GM21529 (cell line): ENCODE results near the gene REM1.
A peak's percentile ranks its signal among the peaks of the same experiment; 100 is the strongest.
"Not testable (repeated sequence)": the region's sequence is repeated elsewhere in the genome, so short reads cannot be mapped to it uniquely, and the experiment has no call there.

Experiments used
- ATAC-seq: cut with Tn5 transposase; IDR thresholded peaks from one replicate; pipeline ENCODE4 v1.9.1; 2021; ENCODE audit not compliant: unreplicated experiment

REM1 gene

GRCh38 chr20:31484001-31484400 lies 8.9 kb downstream of the REM1 start:
- ATAC-seq: no peak

DNA sequence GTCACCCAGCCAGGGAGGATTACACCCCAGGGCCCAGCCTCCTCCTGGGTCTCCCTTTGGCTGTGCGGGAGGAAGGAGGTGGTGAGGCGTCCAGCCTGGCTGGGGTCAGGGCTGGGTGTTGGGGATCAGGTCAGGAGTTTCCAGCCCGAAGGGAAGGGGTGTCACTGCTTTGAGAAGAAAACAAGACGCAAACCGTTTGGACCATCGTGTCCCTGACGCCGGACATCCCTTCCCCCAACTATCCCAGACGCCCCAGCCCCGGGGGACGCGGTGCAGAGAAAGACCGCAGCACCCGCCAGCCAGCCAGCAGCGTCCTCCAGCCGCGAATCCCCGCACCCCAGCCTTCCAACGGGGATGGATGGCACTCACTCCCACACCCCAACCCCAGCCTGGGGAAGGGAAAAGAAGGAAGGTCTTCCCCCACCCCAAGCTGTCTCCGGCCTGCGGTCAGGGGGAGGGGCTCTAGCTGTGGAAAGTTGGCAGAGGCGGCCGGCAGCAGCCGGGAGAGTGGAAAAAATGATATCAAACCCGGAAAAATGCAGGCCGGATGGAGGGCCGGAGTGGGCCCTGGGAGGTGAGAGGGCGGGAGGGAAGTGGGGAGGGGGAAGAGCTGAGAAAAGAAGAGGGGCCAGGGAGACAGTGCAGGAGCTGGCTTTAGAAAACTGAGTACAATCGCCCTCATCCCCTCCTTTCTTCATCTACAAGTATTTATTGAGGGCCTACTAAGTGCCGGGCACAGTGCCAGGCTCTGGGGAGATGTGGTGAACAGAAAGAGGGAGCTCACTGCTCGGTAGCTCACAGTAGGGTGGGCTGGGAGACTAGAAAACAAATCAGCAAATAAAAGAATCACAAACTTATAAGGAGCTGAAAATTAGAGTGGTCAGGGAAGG lies 10.6 kb downstream of the REM1 start:
- ATAC-seq: no peak

DNA sequence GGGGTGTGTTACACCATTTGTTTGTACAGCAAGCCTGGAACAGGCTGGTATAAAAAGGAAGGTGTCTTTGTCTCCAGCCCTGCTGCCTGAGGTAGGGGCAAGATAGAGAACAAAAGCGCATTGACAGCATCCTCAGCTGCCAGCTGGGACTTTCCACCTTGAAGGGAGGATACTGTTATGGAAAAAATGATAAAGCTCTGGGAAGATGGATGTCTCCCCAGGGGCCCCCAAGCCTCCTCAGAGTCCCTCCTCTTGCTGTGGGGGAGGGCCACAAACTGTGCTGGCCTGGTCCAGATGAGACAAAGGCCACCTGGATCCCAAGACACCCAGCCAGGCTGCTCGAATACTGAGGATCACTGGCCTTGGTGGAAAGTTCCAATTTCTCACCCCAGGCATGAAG lies 13.0 kb downstream of the REM1 start:
- no peak for ATAC-seq

DNA sequence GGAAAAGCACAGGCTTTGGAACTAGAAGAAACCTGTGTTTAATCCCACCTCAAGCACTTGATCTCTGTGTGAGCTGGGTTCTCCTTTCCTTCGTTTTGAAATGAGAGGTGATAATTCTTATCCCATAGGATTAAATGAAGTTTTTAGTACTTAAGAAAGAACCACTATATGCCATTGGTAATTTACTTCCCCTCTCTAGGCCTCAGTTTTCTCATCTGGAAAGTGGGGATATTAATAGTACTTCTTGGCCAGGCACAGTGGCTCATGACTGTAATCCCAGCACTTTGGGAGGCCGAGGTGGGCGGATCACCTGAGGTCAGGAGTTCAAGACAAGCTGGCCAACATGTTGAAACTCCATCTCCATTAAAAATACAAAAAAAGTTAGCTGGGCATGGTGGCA lies 14.1 kb downstream of the REM1 start:
- ATAC-seq: no peak

DNA sequence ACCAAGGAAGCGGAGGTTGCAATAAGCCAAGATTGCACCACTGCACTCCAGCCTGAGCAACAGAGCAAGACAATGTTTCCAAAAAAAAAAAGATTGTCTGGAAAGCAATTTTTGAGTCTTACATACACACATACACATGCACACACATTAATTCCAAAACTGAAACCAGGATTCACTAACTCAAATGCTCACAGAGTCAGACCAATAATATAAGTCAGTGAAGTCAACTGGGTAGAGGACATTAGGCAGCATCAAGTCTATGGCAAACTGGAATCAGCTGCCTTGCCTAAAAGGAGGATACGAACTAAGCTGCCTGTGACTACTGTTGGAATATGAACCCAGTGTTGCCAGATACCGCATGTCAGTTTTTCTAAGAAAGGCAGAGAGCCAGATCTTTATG lies 15.7 kb downstream of the REM1 start:
- no peak for ATAC-seq

DNA sequence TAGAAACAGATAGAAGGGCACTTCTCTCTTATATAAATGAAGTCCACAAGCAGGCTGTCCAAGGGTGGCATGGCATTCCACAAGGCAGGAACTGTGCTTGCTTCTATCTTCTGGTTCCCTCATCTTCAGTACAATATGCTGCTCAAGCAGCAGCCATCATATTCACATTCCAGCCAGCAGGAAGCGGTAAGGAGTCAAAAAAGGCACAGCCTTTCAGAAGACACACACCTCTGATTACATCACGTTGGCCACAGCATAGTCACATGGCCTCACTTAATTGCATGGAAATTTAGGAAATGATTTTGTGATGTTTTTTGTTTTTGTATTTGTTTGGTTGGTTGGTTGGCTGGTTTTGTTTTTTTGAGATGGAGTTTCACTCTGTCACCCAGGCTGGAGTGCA lies 19.0 kb downstream of the REM1 start:
- ATAC-seq: no peak

DNA sequence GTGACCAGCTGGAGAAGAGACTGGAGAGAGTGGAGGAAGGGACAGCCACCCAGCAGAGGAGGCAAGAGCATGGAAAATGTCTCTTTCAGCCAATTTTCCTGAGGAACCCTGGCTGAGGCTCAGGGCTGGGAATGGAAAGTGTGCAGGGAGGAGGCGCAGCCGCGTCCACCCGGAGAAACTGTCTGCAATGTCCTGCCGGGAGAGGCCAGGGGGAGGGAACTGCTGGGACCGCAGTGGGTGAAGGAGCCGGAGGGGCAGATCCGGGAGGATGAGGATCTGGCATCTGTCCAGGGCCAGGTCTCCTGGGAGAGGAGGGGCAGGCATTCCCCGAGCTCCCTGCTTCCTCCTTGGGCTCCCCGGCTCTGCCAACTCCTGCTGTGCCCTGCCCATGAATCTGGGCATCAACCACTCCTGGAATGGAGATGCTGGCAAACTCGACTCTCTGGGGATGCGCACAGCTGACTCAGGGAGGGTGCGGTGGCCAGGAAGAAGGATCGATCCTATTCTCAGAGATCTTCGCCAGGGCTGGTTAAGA lies 21.7 kb downstream of the REM1 start:
- no peak for ATAC-seq

GRCh38 chr20:31497838-31498540 lies 22.9 kb downstream of the REM1 start:
- ATAC-seq: no peak

DNA sequence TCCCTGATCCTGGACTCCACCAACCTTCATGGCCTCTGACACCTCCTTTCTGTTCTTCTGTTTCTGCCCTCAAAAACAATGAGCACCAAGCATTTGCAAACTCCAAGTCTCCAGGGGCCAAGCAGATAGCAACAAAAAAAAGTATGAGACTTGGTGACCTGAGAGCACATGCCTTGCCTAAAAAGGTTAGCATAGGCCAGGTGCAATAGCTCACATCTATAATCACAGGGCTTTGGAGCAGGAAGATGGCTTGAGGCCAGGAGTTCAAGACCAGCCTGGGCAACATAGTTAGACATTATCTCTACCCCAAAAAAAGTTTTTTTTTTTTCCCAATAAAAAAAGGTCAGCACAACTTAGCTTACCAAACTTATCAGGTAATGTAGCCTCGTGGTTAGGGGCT lies 25.4 kb downstream of the REM1 start:
- no peak for ATAC-seq

GRCh38 chr20:31502884-31503673 lies 28.0 kb downstream of the REM1 start:
- peak; percentile 92 for ATAC-seq

GRCh38 chr20:31505903-31506302 lies 30.8 kb downstream of the REM1 start:
- ATAC-seq: no peak

DNA sequence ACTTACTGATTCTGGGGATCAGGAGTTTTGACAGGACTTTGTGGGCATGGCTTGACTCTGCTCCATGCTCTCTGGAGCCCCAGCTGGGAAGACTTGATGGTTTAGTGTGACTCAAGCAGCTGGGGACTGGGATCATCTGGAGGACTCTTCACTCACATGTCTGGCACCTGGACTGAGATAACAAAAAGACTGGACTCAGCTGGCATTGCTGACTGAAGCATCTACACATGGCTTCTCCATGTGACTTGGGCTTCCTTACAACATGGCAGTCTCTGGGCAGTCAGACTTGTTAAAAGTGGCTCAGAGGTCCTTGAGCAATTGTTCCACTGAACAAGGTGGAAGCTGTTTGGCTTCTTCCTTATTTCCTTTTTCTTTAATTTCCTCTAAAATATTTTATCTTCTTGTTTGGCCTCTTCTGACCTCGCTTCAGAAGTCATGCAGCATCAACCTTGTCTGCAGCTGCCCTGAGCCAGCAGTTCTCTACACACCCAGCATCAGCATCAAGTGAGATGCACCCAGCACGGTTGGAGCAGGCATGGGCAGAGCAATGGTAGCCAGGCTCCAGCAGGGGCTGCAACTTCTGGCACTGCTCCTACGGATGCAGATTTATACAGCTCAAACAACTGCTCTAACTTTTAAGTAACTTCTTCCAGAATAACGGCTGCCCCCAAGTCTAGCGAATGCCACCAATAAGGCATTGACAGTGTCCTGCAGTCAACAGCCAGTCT lies 33.6 kb downstream of the REM1 start:
- ATAC-seq: no peak

- ATAC-seq: peak; percentile 84
These were observed 39.3 kb downstream of the REM1 start, which contains the start of gene HM13 for GRCh38 chr20:31514154-31515071. HM13 (plus strand) TSS chr20:31514442; CDS start chr20:31514552, 110 bp downstream.

GRCh38 chr20:31515072-31515774 lies 40.1 kb downstream of the REM1 start:
- no peak for ATAC-seq

- ATAC-seq: no peak
These were observed 40.7 kb downstream of the REM1 start for GRCh38 chr20:31515775-31516107.

DNA sequence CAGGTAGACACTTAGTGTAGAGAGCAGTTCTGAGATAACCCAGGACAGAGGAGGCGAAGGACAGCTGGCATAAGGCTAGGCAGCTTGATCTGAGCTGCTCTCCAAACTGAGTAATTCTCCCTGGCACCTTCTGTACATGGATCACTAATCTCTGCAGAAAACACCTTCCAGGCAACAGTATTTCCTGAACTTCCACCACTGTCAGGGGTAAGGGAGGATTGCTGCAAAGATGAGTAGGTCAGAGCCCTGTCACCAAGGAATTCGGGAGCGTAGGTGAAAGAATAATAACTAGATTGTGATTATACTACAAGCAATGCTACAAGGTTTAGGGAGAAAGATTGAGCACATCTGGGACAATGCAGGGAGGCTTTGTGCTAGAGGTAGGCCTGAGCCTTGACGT lies 41.1 kb downstream of the REM1 start:
- no peak for ATAC-seq

DNA sequence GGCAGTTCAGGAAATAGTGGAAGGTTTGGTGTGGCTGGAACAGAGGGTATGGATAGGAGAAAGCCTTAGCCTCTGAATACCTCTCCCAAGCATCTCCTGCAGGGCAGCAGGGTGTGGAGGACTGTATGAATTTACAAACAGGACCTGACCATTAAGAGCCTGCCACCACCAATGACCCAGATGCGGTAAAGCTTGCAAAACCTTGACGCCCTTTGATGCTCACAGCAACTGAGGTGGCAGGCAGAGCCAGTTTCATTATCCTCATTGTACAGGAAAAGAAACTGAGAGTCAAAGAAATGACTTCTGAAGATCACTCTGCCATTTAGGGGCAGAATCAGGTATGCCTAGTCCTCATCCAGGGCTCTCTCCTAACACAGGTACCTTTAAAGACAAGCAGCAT lies 41.6 kb downstream of the REM1 start:
- no peak for ATAC-seq

DNA sequence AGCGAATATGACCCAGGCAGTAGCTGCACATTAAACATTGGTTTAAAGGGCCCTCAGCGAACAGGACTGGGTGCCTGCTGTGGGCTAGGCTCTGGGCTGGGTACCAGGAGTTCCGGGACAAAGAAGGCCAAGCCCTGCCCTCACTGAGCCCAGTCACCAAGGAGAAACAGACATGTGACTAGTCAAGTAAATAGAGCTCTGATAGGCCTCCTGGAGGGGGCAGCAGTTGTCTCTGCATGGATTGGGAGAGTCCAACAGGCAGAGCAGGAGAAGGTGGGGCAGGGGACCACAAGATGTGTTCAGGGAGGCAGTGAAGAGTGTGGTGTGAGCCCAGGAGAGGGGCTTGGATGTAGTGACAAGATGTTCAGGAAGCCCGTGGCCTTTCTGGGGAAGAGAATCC lies 42.3 kb downstream of the REM1 start:
- ATAC-seq: no peak

- ATAC-seq: not testable (repeated sequence)
These were observed 46.2 kb downstream of the REM1 start for GRCh38 chr20:31521267-31521666.
